SU-DHL-6 (cell line): ENCODE results near the gene SHC3.

ENCODE experiments used
- EZH2phosphoT487 ChIP-seq: fragments of 200-600 bp; sonication (generic), shearing (Covaris generic); conservative IDR thresholded peaks from 2 replicates; pipeline ENCODE4 v1.6.1; 2018; ENCODE audit warnings: mild to moderate bottlenecking, antibody characterized with exemption, low read length, moderate library complexity, mixed read lengths
- TF ChIP-seq, protein P1 (sequence below): fragments of 200-600 bp; sonication (generic); IDR thresholded peaks from one replicate; pipeline ENCODE4 v1.5.1; 2017; ENCODE audit warnings: antibody characterized with exemption, mild to moderate bottlenecking, low read length, moderate library complexity; ENCODE audit not compliant: insufficient read depth, poor library complexity, severe bottlenecking

DNA sequence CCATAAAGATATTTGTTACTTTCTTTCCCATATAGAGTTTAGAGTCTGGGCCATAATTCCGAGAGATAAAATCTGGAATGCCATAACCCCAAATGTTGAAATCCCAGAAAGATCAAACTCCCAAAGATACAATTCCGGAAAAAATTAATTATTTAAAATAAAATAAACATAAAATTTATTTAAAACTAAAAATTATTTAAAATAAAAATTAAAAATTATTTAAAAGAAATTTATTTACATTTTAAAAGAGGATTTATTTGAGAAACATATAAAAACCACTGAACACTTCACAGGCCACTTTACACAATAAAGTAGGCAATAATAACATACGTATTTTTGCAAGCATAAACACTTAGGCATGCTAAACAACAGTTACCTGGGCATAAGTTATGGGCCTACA, 57.9 kb downstream of the SHC3 start:
- TF ChIP-seq, protein P1, sequence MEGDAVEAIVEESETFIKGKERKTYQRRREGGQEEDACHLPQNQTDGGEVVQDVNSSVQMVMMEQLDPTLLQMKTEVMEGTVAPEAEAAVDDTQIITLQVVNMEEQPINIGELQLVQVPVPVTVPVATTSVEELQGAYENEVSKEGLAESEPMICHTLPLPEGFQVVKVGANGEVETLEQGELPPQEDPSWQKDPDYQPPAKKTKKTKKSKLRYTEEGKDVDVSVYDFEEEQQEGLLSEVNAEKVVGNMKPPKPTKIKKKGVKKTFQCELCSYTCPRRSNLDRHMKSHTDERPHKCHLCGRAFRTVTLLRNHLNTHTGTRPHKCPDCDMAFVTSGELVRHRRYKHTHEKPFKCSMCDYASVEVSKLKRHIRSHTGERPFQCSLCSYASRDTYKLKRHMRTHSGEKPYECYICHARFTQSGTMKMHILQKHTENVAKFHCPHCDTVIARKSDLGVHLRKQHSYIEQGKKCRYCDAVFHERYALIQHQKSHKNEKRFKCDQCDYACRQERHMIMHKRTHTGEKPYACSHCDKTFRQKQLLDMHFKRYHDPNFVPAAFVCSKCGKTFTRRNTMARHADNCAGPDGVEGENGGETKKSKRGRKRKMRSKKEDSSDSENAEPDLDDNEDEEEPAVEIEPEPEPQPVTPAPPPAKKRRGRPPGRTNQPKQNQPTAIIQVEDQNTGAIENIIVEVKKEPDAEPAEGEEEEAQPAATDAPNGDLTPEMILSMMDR: no peak
- TF ChIP-seq EZH2phosphoT487: no peak
